Measurements from ENCODE around the gene ARHGAP28.

- no peak for TF ChIP-seq CTCF (IDR thresholded peaks at IDR 0.05)
- no peak for TF ChIP-seq POLR2A (IDR thresholded peaks at IDR 0.05)
Measured at GRCh38 chr18:6950641-6951040, 221.1 kb downstream of the ARHGAP28 start.
